ENCODE data around the gene RFX2. TPM values are rescaled to one million over a fixed set of nuclear protein-coding genes. Genes with fewer than 3 reads are reported as not detected.

The RFX2 gene
- 20.9 TPM for total RNA-seq
- long read RNA-seq, partial matches to known transcripts, result 18 of 37 reads
- long read RNA-seq, other reads (novel, unspliced or antisense), result 12 of 37 reads

GRCh38 chr19:6110360-6110977 is at the start of gene RFX2:
TSS of gene RFX2 (minus strand) at chr19:6110500. CDS start at chr19:6047496, 63,004 bp downstream.
- intact Hi-C loops (cut with DNase I), result no loop called here
- peak; percentile 96 to 99 for ATAC-seq
- DNase-seq, result peak; percentile 99
- Histone ChIP-seq H3K36me3 (no peaks in the 10 kb centered on the region), H3K9me3 (no peaks in the 10 kb centered on the region), H3K4me3 (peak within 1 kb of the TSS; percentile 62), H3K4me1 (peaks cover 17% of the 10 kb centered on the region), H3K27me3 (ENCODE audit: low read depth) (no peaks in the 10 kb centered on the region), H3K27ac (peak within 1 kb of the TSS; percentile 89)
- TF ChIP-seq, protein P1, sequence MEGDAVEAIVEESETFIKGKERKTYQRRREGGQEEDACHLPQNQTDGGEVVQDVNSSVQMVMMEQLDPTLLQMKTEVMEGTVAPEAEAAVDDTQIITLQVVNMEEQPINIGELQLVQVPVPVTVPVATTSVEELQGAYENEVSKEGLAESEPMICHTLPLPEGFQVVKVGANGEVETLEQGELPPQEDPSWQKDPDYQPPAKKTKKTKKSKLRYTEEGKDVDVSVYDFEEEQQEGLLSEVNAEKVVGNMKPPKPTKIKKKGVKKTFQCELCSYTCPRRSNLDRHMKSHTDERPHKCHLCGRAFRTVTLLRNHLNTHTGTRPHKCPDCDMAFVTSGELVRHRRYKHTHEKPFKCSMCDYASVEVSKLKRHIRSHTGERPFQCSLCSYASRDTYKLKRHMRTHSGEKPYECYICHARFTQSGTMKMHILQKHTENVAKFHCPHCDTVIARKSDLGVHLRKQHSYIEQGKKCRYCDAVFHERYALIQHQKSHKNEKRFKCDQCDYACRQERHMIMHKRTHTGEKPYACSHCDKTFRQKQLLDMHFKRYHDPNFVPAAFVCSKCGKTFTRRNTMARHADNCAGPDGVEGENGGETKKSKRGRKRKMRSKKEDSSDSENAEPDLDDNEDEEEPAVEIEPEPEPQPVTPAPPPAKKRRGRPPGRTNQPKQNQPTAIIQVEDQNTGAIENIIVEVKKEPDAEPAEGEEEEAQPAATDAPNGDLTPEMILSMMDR (IDR thresholded peaks at IDR 0.05), result no peak

GRCh38 chr19:6156033-6156432 is 45.7 kb upstream of the RFX2 start:
- H3K4me3 ChIP-seq, result no peak overlapping the region
- H3K27ac ChIP-seq, result no peak overlapping the region
- intact Hi-C loops (cut with DNase I), result no loop called here
- no peaks in the 10 kb centered on the region for H3K9me3 ChIP-seq
- H3K36me3 ChIP-seq, result no peaks in the 10 kb centered on the region
- H3K4me1 ChIP-seq, result no peaks in the 10 kb centered on the region
- ATAC-seq (no peak), DNase-seq (no peak)
- H3K27me3 ChIP-seq (ENCODE audit: low read depth), result no peaks in the 10 kb centered on the region
- TF ChIP-seq, protein P1 (IDR thresholded peaks at IDR 0.05), result no peak

DNA sequence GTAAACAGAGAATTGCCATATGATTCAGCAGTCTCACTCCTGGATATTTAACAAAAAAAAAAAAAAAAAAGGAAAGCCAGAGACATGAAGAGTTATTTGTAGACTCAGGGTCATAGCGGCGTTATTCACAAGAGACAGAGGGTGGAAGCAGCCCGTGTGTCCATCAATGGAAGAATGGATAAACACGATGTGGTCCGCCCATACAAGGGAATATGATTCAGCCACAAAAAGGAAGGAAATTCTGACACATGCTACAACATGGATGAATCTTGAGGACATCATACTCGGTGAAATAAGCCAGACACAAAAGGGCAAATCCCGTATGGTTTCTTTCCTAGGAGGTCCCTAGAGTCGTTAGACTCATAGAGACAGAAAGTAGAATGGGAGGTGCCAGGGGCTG is 40.0 kb upstream of the RFX2 start:
- ATAC-seq, result no peak
- H3K27ac ChIP-seq, result no peak overlapping the region

GRCh38 chr19:6141217-6141616 is 30.9 kb upstream of the RFX2 start:
- no peak for ATAC-seq
- H3K4me1 ChIP-seq, result no peaks in the 10 kb centered on the region

More for the DNA sequence above, 40.0 kb upstream of the RFX2 start:
- no peaks in the 10 kb centered on the region for H3K27me3 ChIP-seq (ENCODE audit: low read depth)
- TF ChIP-seq, protein P1 (IDR thresholded peaks at IDR 0.05), result no peak
- H3K36me3 ChIP-seq, result no peaks in the 10 kb centered on the region
- intact Hi-C loops (cut with DNase I), result no loop called here
- no peak overlapping the region for H3K4me3 ChIP-seq
- no peaks in the 10 kb centered on the region for H3K4me1 ChIP-seq
- no peak for DNase-seq
- H3K9me3 ChIP-seq, result no peaks in the 10 kb centered on the region

DNA sequence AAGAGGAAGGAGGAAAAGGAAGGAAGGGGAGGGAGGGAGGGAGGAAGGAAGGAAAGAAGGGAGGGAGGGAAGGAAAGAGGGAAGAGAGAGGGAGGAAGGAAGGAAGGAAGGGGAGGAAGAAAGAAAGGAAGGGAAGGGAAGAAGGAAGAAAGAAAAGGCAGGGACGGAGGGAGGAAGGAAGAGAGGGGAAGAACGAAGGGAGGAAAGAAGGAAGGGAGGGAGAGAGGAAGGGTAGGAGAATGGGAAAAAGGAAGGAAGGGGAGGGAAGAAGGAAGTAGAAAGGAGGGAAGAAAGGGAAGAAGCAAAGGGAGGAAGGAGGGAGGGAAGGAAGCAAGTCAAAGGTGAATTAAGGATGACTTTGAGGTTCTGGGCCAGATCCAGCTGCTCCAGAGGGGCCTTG is 28.2 kb upstream of the RFX2 start:
- Histone ChIP-seq H3K9me3 (no peaks in the 10 kb centered on the region), H3K27me3 (ENCODE audit: low read depth) (no peaks in the 10 kb centered on the region), H3K36me3 (no peaks in the 10 kb centered on the region), H3K4me1 (no peaks in the 10 kb centered on the region), H3K4me3 (no peak overlapping the region), H3K27ac (no peak overlapping the region)
- DNase-seq (no peak), ATAC-seq (no peak)
- intact Hi-C loops (cut with DNase I), result no loop called here
- TF ChIP-seq, protein P1 (IDR thresholded peaks at IDR 0.05), result no peak

More at GRCh38 chr19:6141217-6141616, 30.9 kb upstream of the RFX2 start:
- intact Hi-C loops (cut with DNase I), result no loop called here
- no peak overlapping the region for H3K27ac ChIP-seq
- H3K27me3 ChIP-seq (ENCODE audit: low read depth), result no peaks in the 10 kb centered on the region
- no peak for DNase-seq
- no peaks in the 10 kb centered on the region for H3K9me3 ChIP-seq
- H3K36me3 ChIP-seq, result no peaks in the 10 kb centered on the region
- TF ChIP-seq, protein P1 (IDR thresholded peaks at IDR 0.05), result no peak
- H3K4me3 ChIP-seq, result no peak overlapping the region

Measured in lower lobe of right lung (tissue), 2 donors.